NCI-H1105 (cell line): ENCODE results near the gene CRY1.

Experiments used
- DNase-seq: peaks from one replicate; lab custom pipeline; 2025; lab: John Stamatoyannopoulos, UW

Gene CRY1

GRCh38 chr12:106960443-106960842 is 132.9 kb downstream of the CRY1 start:
- no peak for DNase-seq

- no peak for DNase-seq
Measured at GRCh38 chr12:106957583-106957982, 135.8 kb downstream of the CRY1 start.

- no peak for DNase-seq
Measured at GRCh38 chr12:106956048-106956578, 137.2 kb downstream of the CRY1 start.

GRCh38 chr12:106955377-106956047 is 137.8 kb downstream of the CRY1 start, which contains the start of gene TMEM263:
Gene TMEM263, plus strand, starts transcription at chr12:106955907. Its CDS starts 11,210 bp downstream, at chr12:106967117.
- peak; percentile 97 for DNase-seq

GRCh38 chr12:106954462-106955376 is 138.6 kb downstream of the CRY1 start:
- no peak for DNase-seq

GRCh38 chr12:106953352-106954250 is 139.7 kb downstream of the CRY1 start:
- no peak for DNase-seq

- DNase-seq, result no peak
Measured at GRCh38 chr12:106950591-106950990, 142.8 kb downstream of the CRY1 start.

GRCh38 chr12:106947461-106947860 is 145.9 kb downstream of the CRY1 start:
- DNase-seq, result no peak

GRCh38 chr12:106945261-106945851 is 148.0 kb downstream of the CRY1 start:
- no peak for DNase-seq

GRCh38 chr12:106942775-106943174 is 150.6 kb downstream of the CRY1 start:
- no peak for DNase-seq

- DNase-seq, result no peak
Measured at GRCh38 chr12:106941481-106942156, 151.7 kb downstream of the CRY1 start.
